ENCODE results near the gene TASP1. TPM values are rescaled to one million over a fixed set of nuclear protein-coding genes. Genes with fewer than 3 reads are reported as not detected.
A peak's percentile ranks its signal among the peaks of the same experiment; 100 is the strongest.

The TASP1 gene
- total and polyA plus RNA-seq, 10 of the 15 experiments (the other 5 are each of a cell fraction or from before 2014, with no cell fraction given): 7.4 to 17.8 (median 10.5) TPM

DNA sequence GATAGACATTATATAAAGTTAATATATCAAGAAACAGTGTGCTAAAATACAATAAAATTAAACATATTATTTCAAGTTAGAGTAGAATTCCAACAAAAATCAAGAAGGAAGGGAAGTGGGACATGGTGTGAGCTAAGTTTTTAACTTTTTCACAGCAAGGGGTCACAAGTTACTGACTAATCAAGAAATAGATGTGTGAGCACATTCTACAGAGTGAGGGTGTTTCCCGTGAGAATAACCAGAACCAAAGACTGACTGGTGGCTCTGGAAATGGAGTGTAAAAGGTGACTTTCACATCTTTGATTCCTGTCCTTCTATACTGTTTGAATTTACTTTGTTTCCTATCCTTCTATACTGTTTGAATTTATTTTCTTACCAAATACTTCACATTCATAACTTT, 206.6 kb downstream of the TASP1 start (continued):
- TF ChIP-seq, protein P1, sequence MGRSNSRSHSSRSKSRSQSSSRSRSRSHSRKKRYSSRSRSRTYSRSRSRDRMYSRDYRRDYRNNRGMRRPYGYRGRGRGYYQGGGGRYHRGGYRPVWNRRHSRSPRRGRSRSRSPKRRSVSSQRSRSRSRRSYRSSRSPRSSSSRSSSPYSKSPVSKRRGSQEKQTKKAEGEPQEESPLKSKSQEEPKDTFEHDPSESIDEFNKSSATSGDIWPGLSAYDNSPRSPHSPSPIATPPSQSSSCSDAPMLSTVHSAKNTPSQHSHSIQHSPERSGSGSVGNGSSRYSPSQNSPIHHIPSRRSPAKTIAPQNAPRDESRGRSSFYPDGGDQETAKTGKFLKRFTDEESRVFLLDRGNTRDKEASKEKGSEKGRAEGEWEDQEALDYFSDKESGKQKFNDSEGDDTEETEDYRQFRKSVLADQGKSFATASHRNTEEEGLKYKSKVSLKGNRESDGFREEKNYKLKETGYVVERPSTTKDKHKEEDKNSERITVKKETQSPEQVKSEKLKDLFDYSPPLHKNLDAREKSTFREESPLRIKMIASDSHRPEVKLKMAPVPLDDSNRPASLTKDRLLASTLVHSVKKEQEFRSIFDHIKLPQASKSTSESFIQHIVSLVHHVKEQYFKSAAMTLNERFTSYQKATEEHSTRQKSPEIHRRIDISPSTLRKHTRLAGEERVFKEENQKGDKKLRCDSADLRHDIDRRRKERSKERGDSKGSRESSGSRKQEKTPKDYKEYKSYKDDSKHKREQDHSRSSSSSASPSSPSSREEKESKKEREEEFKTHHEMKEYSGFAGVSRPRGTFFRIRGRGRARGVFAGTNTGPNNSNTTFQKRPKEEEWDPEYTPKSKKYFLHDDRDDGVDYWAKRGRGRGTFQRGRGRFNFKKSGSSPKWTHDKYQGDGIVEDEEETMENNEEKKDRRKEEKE (IDR thresholded peaks at IDR 0.05): no peak
- TF ChIP-seq, protein P2, sequence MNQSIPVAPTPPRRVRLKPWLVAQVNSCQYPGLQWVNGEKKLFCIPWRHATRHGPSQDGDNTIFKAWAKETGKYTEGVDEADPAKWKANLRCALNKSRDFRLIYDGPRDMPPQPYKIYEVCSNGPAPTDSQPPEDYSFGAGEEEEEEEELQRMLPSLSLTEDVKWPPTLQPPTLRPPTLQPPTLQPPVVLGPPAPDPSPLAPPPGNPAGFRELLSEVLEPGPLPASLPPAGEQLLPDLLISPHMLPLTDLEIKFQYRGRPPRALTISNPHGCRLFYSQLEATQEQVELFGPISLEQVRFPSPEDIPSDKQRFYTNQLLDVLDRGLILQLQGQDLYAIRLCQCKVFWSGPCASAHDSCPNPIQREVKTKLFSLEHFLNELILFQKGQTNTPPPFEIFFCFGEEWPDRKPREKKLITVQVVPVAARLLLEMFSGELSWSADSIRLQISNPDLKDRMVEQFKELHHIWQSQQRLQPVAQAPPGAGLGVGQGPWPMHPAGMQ (IDR thresholded peaks at IDR 0.05; ENCODE audit: borderline replicate concordance): no peak
- no peak for TF ChIP-seq EED (IDR thresholded peaks at IDR 0.05; ENCODE audit: low read depth)

DNA sequence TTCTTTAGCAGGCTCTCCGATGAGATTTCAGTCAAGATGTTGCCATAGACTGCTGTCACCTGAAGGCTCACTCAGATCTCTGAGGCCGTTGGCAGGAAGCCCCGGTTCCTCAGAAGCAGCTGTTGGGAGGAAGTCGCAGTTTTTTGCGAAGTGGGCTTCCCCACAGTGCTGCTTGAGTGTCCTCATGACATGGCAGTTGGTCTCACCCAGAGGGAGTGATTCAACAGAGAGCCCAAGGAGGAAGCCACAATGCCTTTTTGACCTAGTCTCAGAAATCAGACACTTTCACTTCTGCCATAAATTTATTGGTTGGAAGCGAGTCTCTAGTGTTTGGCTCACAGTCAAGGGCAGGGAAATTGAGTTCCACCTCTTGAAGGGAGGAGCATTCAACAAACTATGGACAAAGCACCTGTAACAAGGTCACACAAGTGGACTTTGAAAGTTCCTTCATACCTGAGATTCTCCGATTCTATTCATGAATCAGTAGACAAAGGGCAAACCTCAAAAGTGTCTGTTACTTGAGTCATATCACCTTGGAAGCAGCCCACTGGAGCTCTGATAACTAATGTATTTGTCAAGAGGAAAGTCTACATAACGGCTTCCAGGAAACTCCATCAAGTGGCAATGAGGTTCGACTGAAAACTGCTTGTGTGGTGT, 208.3 kb downstream of the TASP1 start:
- Histone ChIP-seq H3K9ac (ENCODE audit: control insufficient read depth, insufficient read depth, low read length) (no peak overlapping the region), H4K20me1 (ENCODE audit: control insufficient read depth, insufficient read depth) (no peaks in the 10 kb centered on the region), H3K27me3 (replicated peaks in 1 of 2; ENCODE audit: control insufficient read depth in 2 of 2, insufficient read depth in 2 of 2, low read length in 1 of 2) (no peaks in the 10 kb centered on the region), H3K27ac (ENCODE audit: control insufficient read depth, insufficient read depth) (no peak overlapping the region), H3K36me3 (ENCODE audit: control insufficient read depth in 2 of 2, insufficient read depth in 2 of 2, low read length in 1 of 2) (0 out of 4 replicates have a peak, but pooled peaks cover 0 to 4% of the 10 kb centered on the region in 2 experiments), H2AFZ (ENCODE audit: control insufficient read depth, low read depth, low read length) (no peak overlapping the region), H3K4me1 (ENCODE audit: control insufficient read depth, insufficient read depth, low read length) (peaks cover 4% of the 10 kb centered on the region; the same call in 1 of the 2 replicates), H3K79me2 (ENCODE audit: control insufficient read depth, insufficient read depth, low read length) (no peaks in the 10 kb centered on the region), H3K9me3 (replicated peaks; ENCODE audit: control insufficient read depth, insufficient read depth, low read length) (peaks cover 5% of the 10 kb centered on the region), H3K4me3 (no peak overlapping the region), H3K4me2 (ENCODE audit: control insufficient read depth, insufficient read depth) (no peak overlapping the region)
- ATAC-seq: peak; percentile 62
- POLR2A ChIA-PET: no interaction called here
- SMC1A ChIA-PET (ENCODE audit: uncharacterized antibody, unreplicated experiment): interaction anchor here (1.0 kb wide), 1 partner anchor 88 kb away, joined by 4 read pairs; no protein-coding TSS in a partner anchor
- intact Hi-C loops (cut with micrococcal nuclease; ENCODE audit: unreplicated experiment): no loop called here
- peak; percentile 17 for DNase-seq (ENCODE audit: low read depth, low spot score)
- CTCF ChIA-PET: interaction anchor here (0.8 kb wide), 1 partner anchor 8 kb away, joined by 4 read pairs; no protein-coding TSS in a partner anchor
- 0 out of 2 replicates have a peak, but pooled peaks have one; percentile 40 for TF ChIP-seq TCF12 (IDR thresholded peaks at IDR 0.05; ENCODE audit: low read depth, low read length)
- TF ChIP-seq RUNX3 (IDR thresholded peaks at IDR 0.05; ENCODE audit: low read length): 0 out of 2 replicates have a peak, but pooled peaks have one; percentile 14
- TF ChIP-seq CREM (IDR thresholded peaks at IDR 0.05; ENCODE audit: low read depth): no peak
- TF ChIP-seq SUPT20H (IDR thresholded peaks at IDR 0.05; ENCODE audit: borderline replicate concordance, control insufficient read depth, low read depth, low read length): no peak
- TF ChIP-seq SPI1 (IDR thresholded peaks at IDR 0.05; ENCODE audit: borderline replicate concordance, insufficient read depth, low read depth, low read length): peak; percentile 42
- no peak for TF ChIP-seq MTA3 (IDR thresholded peaks at IDR 0.05; ENCODE audit: borderline replicate concordance, low read length)
- TF ChIP-seq YY1 (IDR thresholded peaks at IDR 0.05; ENCODE audit: low read depth, low read length): peak; percentile 77
- TF ChIP-seq NR2F1 (conservative IDR thresholded peaks at IDR 0.05): 0 out of 2 replicates have a peak, but pooled peaks have one; percentile 38
- in situ Hi-C loops (cut with MboI): no loop called here
- FAIRE-seq: no peak
- no TSS peak for BruUV-seq (replicated peaks)
- RAD21 ChIA-PET (ENCODE audit: unreplicated experiment): no interaction called here
- WGBS (ENCODE audit: insufficient coverage, insufficient replicate concordance, low lambda C conversion rate, missing lambda C conversion rate): 41% methylated on average over 9 of the region's 9 CpGs

Data from GM12878 (cell line).